GM23338 (cell line): ENCODE results near the gene CFAP77. TPM values are rescaled to one million over a fixed set of nuclear protein-coding genes. Genes with fewer than 3 reads are reported as not detected.

ENCODE experiments used
- ATAC-seq: fragments of 200-7000 bp; cut with Tn5 transposase; 3 replicates; pipeline ENCODE4 v1.9.1; 2020
- DNase-seq: peaks from one replicate; pipeline ENCODE4 v3.0.0-alpha.2; 2015; ENCODE audit warnings: low spot score
- H2AFZ ChIP-seq: fragments of 200-600 bp; sonication (generic); 2 replicates; pipeline ENCODE4 v1.8.0; 2016; ENCODE audit warnings: antibody characterized with exemption, mild to moderate bottlenecking, moderate library complexity
- H3F3A ChIP-seq: fragments of 200-600 bp; sonication (generic); replicated peaks from 2 replicates; pipeline ENCODE4 v1.8.0; 2017; ENCODE audit warnings: antibody characterized with exemption, mixed run types, low read depth
- H3K27ac ChIP-seq: fragments of 200-600 bp; sonication (generic); 2 replicates; pipeline ENCODE4 v1.6.1; 2016; ENCODE audit warnings: low read depth
- H3K27me3 ChIP-seq: fragments of 200-600 bp; sonication (generic); 2 replicates; pipeline ENCODE4 v1.8.0; 2016; ENCODE audit warnings: mild to moderate bottlenecking, mixed run types, moderate library complexity; ENCODE audit not compliant: insufficient read depth
- H3K36me3 ChIP-seq: fragments of 200-600 bp; sonication (generic); 2 replicates; pipeline ENCODE4 v1.8.0; 2016; ENCODE audit warnings: mild to moderate bottlenecking; ENCODE audit not compliant: insufficient read depth
- H3K4me1 ChIP-seq: fragments of 200-600 bp; sonication (generic); 2 replicates; pipeline ENCODE4 v1.8.0; 2016; ENCODE audit warnings: mild to moderate bottlenecking, moderate library complexity; ENCODE audit not compliant: insufficient read depth
- H3K4me2 ChIP-seq: fragments of 200-600 bp; sonication (generic); 2 replicates; pipeline ENCODE4 v1.7.1; 2017; ENCODE audit warnings: mixed run types
- H3K4me3 ChIP-seq: fragments of 200-600 bp; sonication (generic); 2 replicates; pipeline ENCODE4 v1.6.1; 2016; ENCODE audit warnings: mixed run types
- H3K79me2 ChIP-seq: fragments of 200-600 bp; sonication (generic); replicated peaks from 2 replicates; pipeline ENCODE4 v1.8.0; 2017; ENCODE audit warnings: mild to moderate bottlenecking; ENCODE audit not compliant: insufficient read depth
- H3K9me2 ChIP-seq: fragments of 200-600 bp; sonication (generic); 2 replicates; pipeline ENCODE4 v1.8.0; 2017; ENCODE audit not compliant: insufficient read depth
- H4K20me1 ChIP-seq: fragments of 200-600 bp; sonication (generic); replicated peaks from 2 replicates; pipeline ENCODE4 v1.8.0; 2017; ENCODE audit warnings: mild to moderate bottlenecking; ENCODE audit not compliant: insufficient read depth
- H3K27ac Mint-ChIP-seq: 2 replicates; pipeline ENCODE4 v1.8.0; 2020; ENCODE audit warnings: inconsistent platforms, mild to moderate bottlenecking, moderate library complexity, mixed read lengths
- H3K27me3 Mint-ChIP-seq: 3 replicates; pipeline ENCODE4 v1.8.0; 2022; ENCODE audit warnings: low read depth, mild to moderate bottlenecking, moderate library complexity, mixed read lengths, inconsistent platforms; ENCODE audit not compliant: insufficient read depth, poor library complexity
- H3K36me3 Mint-ChIP-seq: 3 replicates; pipeline ENCODE4 v1.8.0; 2021; ENCODE audit warnings: low read depth, mild to moderate bottlenecking, inconsistent platforms, moderate library complexity, mixed read lengths
- H3K4me1 Mint-ChIP-seq: 3 replicates; pipeline ENCODE4 v1.8.0; 2020; ENCODE audit warnings: mild to moderate bottlenecking, inconsistent platforms, mixed read lengths
- H3K4me3 Mint-ChIP-seq: 3 replicates; pipeline ENCODE4 v1.8.0; 2021; ENCODE audit warnings: moderate library complexity, mild to moderate bottlenecking, inconsistent platforms, mixed read lengths
- H3K9me3 Mint-ChIP-seq: 3 replicates; pipeline ENCODE4 v1.8.0; 2020; ENCODE audit warnings: moderate library complexity, mild to moderate bottlenecking, inconsistent platforms, mixed read lengths
- CREB1 ChIP-seq: fragments of 250-450 bp; sonication (Bioruptor Pico); IDR thresholded peaks from 2 replicates; pipeline ENCODE4 v1.5.0; 2020; ENCODE audit warnings: low read depth, mild to moderate bottlenecking, moderate library complexity
- EZH2 ChIP-seq: fragments of 200-600 bp; sonication (generic); IDR thresholded peaks from one replicate; pipeline ENCODE4 v1.8.0; 2017; ENCODE audit warnings: antibody characterized with exemption, mild to moderate bottlenecking, low read depth; ENCODE audit not compliant: unreplicated experiment
- EZH2phosphoT487 ChIP-seq: fragments of 200-600 bp; sonication (generic); IDR thresholded peaks from one replicate; pipeline ENCODE4 v1.8.1; 2018; ENCODE audit warnings: antibody characterized with exemption; ENCODE audit not compliant: unreplicated experiment
- JUNB ChIP-seq: IDR thresholded peaks from one replicate; pipeline ENCODE4 v1.6.1; 2016; ENCODE audit warnings: antibody characterized with exemption; ENCODE audit not compliant: unreplicated experiment
- NANOG ChIP-seq: IDR thresholded peaks from 2 replicates; pipeline ENCODE4 v1.6.1; 2016; ENCODE audit warnings: antibody characterized with exemption, borderline replicate concordance
- POLR2AphosphoS5 ChIP-seq: IDR thresholded peaks from 2 replicates; pipeline ENCODE4 v1.6.1; 2016; ENCODE audit warnings: antibody characterized with exemption, low read depth
- REST ChIP-seq: IDR thresholded peaks from one replicate; pipeline ENCODE4 v1.6.1; 2018; ENCODE audit warnings: antibody characterized with exemption; ENCODE audit not compliant: unreplicated experiment
- ZNF114 ChIP-seq: fragments of 250-450 bp; sonication (Bioruptor Pico); IDR thresholded peaks from 2 replicates; pipeline ENCODE4 v1.5.0; 2020; ENCODE audit warnings: mild to moderate bottlenecking, moderate library complexity
- ZNF331 ChIP-seq: fragments of 250-450 bp; sonication (Bioruptor Pico); IDR thresholded peaks from 2 replicates; pipeline ENCODE4 v1.5.0; 2020; ENCODE audit warnings: low read depth, mild to moderate bottlenecking, moderate library complexity
- ZNF462 ChIP-seq: fragments of 250-450 bp; sonication (Bioruptor Pico); IDR thresholded peaks from 2 replicates; pipeline ENCODE4 v1.5.0; 2020; ENCODE audit warnings: mild to moderate bottlenecking, moderate library complexity
- polyA plus RNA-seq: library from polyadenylated mRNA; unstranded; fragments of >200 nt; fragmentation: Nextera tagmentation; extraction: Ambion mirVana; gene quantifications from 2 replicates; pipeline ENCODE4 v1.2.1, GENCODE V29; 2016
- total RNA-seq: library from RNA; depleted of rRNA; stranded (reverse); fragments of >200 nt; shearing (Covaris generic); gene quantifications from 2 replicates; pipeline ENCODE4 v1.2.3, GENCODE V29; 2014
- TF ChIP-seq, protein P1 (sequence below), 2 experiments: fragments of 200-600 bp in 1 of 2; sonication (generic) in 1 of 2; conservative IDR thresholded peaks; 2 replicates each; pipeline versions ENCODE4 v1.5.1 to v1.6.1; 2016 to 2017; ENCODE audit warnings: antibody characterized with exemption in 2 of 2, low read depth in 2 of 2, mild to moderate bottlenecking in 2 of 2, moderate library complexity in 1 of 2

CFAP77 gene
- total and polyA plus RNA-seq, 2 experiments from 2014 or later: 0.97 to 1.3 TPM

GRCh38 chr9:132488626-132489025, 78.6 kb downstream of the CFAP77 start:
- H3K36me3 Mint-ChIP-seq: peaks cover 9% of the 10 kb centered on the region
- Histone ChIP-seq H3K27ac (no peak overlapping the region), H3K4me2 (no peak overlapping the region), H3F3A (no peaks in the 10 kb centered on the region), H3K9me2 (no peaks in the 10 kb centered on the region), H3K36me3 (no peaks in the 10 kb centered on the region), H3K4me1 (no peaks in the 10 kb centered on the region), H3K27me3 (no peaks in the 10 kb centered on the region), H4K20me1 (no peaks in the 10 kb centered on the region), H3K4me3 (no peak overlapping the region), H3K79me2 (no peaks in the 10 kb centered on the region), H2AFZ (no peak overlapping the region)
- H3K4me3 Mint-ChIP-seq: no peak overlapping the region
- H3K4me1 Mint-ChIP-seq: peaks cover 10% of the 10 kb centered on the region
- H3K27ac Mint-ChIP-seq: no peak overlapping the region
- TF ChIP-seq EZH2 (no peak), ZNF114 (CRISPR knock-in tag) (no peak), POLR2AphosphoS5 (no peak), JUNB (no peak), CREB1 (CRISPR knock-in tag) (no peak), REST (no peak), NANOG (no peak), ZNF462 (CRISPR knock-in tag) (no peak), EZH2phosphoT487 (no peak), ZNF331 (no peak)
- TF ChIP-seq, protein P1, sequence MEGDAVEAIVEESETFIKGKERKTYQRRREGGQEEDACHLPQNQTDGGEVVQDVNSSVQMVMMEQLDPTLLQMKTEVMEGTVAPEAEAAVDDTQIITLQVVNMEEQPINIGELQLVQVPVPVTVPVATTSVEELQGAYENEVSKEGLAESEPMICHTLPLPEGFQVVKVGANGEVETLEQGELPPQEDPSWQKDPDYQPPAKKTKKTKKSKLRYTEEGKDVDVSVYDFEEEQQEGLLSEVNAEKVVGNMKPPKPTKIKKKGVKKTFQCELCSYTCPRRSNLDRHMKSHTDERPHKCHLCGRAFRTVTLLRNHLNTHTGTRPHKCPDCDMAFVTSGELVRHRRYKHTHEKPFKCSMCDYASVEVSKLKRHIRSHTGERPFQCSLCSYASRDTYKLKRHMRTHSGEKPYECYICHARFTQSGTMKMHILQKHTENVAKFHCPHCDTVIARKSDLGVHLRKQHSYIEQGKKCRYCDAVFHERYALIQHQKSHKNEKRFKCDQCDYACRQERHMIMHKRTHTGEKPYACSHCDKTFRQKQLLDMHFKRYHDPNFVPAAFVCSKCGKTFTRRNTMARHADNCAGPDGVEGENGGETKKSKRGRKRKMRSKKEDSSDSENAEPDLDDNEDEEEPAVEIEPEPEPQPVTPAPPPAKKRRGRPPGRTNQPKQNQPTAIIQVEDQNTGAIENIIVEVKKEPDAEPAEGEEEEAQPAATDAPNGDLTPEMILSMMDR (conservative IDR thresholded peaks at IDR 0.05; ENCODE audit: low read depth in 2 of 2): no peak
- H3K9me3 Mint-ChIP-seq: peaks cover 17% of the 10 kb centered on the region
- peaks cover 13% of the 10 kb centered on the region for H3K27me3 Mint-ChIP-seq
- ATAC-seq (no peak; the same call in 2 of the 3 replicates), DNase-seq (no peak)
